ENCODE measurements around the gene NEGR1.
"Not testable (repeated sequence)": the region's sequence is repeated elsewhere in the genome, so short reads cannot be mapped to it uniquely, and the experiment has no call there.

NEGR1 gene

GRCh38 chr1:71921204-71921603, 361.1 kb downstream of the NEGR1 start:
- no peak for FAIRE-seq

GRCh38 chr1:71920556-71920955, 361.8 kb downstream of the NEGR1 start:
- FAIRE-seq, result no peak

GRCh38 chr1:71919811-71920509, 362.4 kb downstream of the NEGR1 start:
- FAIRE-seq, result no peak

- no peak for FAIRE-seq
These were observed 363.7 kb downstream of the NEGR1 start for GRCh38 chr1:71918630-71919029.

- no peak for FAIRE-seq
These were observed 365.4 kb downstream of the NEGR1 start for GRCh38 chr1:71916894-71917293.

- no peak for FAIRE-seq
These were observed 367.7 kb downstream of the NEGR1 start for GRCh38 chr1:71914626-71915025.

GRCh38 chr1:71908871-71909390, 373.4 kb downstream of the NEGR1 start:
- no peak for FAIRE-seq

GRCh38 chr1:71908303-71908702, 374.0 kb downstream of the NEGR1 start:
- FAIRE-seq, result no peak

GRCh38 chr1:71899881-71900280, 382.5 kb downstream of the NEGR1 start:
- no peak for FAIRE-seq

- FAIRE-seq, result not testable (repeated sequence)
These were observed 394.2 kb downstream of the NEGR1 start for GRCh38 chr1:71888166-71888565.

GRCh38 chr1:71885171-71885570, 397.2 kb downstream of the NEGR1 start:
- FAIRE-seq, result no peak

GRCh38 chr1:71882637-71883036, 399.7 kb downstream of the NEGR1 start:
- FAIRE-seq, result no peak

- FAIRE-seq, result no peak
These were observed 400.1 kb downstream of the NEGR1 start for GRCh38 chr1:71882226-71882625.

GRCh38 chr1:71881611-71882010, 400.7 kb downstream of the NEGR1 start:
- no peak for FAIRE-seq

GRCh38 chr1:71869326-71869725, 413.0 kb downstream of the NEGR1 start:
- FAIRE-seq, result no peak

- FAIRE-seq, result no peak
These were observed 419.6 kb downstream of the NEGR1 start for GRCh38 chr1:71862756-71863155.

- FAIRE-seq, result no peak
These were observed 421.3 kb downstream of the NEGR1 start for GRCh38 chr1:71861022-71861421.

GRCh38 chr1:71859806-71860205, 422.5 kb downstream of the NEGR1 start:
- FAIRE-seq, result no peak

- FAIRE-seq, result no peak
These were observed 424.5 kb downstream of the NEGR1 start for GRCh38 chr1:71857862-71858261.

GRCh38 chr1:71853360-71853759, 429.0 kb downstream of the NEGR1 start:
- no peak for FAIRE-seq

- no peak for FAIRE-seq
These were observed 431.4 kb downstream of the NEGR1 start for GRCh38 chr1:71850936-71851335.

GRCh38 chr1:71850515-71850914, 431.8 kb downstream of the NEGR1 start:
- FAIRE-seq, result no peak

GRCh38 chr1:71843012-71843411, 439.3 kb downstream of the NEGR1 start:
- no peak for FAIRE-seq

GRCh38 chr1:71839876-71840275, 442.5 kb downstream of the NEGR1 start:
- FAIRE-seq, result no peak

- no peak for FAIRE-seq
These were observed 445.4 kb downstream of the NEGR1 start for GRCh38 chr1:71836904-71837303.
